ENCODE results near the gene LCNL1.

DNA sequence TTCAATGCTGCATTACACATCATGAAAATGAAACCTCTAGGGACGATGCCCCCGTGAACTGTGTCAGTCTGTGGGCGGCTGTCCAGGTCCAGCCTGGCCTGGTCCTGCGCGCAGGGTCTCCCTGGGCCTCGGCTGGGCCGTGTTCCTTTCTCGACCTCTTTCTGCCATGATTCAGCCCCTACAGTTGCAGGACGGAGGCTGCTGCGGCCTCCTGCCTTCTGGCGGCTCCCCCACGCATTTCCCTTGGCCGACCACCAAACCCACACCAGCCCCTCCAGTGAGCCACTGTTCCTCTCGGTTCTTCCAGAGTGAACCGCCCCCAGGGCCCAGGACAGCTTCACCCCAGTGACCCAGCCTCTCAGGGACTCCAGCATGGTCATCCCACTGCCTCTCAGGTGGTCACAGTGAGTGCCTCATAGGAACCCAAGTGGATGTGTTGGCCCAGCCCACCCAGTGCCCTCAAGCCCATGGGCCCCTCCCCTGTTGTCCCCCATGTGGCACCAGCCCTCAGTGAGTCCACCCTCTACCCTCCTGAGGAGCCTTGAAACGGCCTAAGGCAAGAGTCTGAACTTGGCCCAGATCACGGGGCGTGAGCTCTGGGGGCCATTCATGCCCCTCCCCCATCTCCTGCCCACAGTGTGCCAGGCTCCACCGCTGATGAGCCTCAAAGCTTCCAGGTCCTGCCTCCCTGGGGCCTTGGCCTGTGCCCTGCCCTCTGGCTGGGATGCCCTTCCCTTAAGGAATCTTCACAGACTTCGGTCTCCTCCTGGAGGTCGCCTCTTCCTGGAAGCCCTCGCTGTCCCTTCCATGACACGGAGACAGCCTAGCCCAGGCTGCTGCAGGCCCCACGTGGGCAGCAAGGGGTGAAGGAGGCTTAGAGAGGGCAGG is 23.6 kb downstream of the LCNL1 start:
- TF ChIP-seq, protein P1, sequence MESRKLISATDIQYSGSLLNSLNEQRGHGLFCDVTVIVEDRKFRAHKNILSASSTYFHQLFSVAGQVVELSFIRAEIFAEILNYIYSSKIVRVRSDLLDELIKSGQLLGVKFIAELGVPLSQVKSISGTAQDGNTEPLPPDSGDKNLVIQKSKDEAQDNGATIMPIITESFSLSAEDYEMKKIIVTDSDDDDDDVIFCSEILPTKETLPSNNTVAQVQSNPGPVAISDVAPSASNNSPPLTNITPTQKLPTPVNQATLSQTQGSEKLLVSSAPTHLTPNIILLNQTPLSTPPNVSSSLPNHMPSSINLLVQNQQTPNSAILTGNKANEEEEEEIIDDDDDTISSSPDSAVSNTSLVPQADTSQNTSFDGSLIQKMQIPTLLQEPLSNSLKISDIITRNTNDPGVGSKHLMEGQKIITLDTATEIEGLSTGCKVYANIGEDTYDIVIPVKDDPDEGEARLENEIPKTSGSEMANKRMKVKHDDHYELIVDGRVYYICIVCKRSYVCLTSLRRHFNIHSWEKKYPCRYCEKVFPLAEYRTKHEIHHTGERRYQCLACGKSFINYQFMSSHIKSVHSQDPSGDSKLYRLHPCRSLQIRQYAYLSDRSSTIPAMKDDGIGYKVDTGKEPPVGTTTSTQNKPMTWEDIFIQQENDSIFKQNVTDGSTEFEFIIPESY (IDR thresholded peaks at IDR 0.05), result no peak
- TF ChIP-seq HNF4G (IDR thresholded peaks at IDR 0.05) (no peak), RAD21 (IDR thresholded peaks at IDR 0.05) (no peak)
- TF ChIP-seq, protein P2, sequence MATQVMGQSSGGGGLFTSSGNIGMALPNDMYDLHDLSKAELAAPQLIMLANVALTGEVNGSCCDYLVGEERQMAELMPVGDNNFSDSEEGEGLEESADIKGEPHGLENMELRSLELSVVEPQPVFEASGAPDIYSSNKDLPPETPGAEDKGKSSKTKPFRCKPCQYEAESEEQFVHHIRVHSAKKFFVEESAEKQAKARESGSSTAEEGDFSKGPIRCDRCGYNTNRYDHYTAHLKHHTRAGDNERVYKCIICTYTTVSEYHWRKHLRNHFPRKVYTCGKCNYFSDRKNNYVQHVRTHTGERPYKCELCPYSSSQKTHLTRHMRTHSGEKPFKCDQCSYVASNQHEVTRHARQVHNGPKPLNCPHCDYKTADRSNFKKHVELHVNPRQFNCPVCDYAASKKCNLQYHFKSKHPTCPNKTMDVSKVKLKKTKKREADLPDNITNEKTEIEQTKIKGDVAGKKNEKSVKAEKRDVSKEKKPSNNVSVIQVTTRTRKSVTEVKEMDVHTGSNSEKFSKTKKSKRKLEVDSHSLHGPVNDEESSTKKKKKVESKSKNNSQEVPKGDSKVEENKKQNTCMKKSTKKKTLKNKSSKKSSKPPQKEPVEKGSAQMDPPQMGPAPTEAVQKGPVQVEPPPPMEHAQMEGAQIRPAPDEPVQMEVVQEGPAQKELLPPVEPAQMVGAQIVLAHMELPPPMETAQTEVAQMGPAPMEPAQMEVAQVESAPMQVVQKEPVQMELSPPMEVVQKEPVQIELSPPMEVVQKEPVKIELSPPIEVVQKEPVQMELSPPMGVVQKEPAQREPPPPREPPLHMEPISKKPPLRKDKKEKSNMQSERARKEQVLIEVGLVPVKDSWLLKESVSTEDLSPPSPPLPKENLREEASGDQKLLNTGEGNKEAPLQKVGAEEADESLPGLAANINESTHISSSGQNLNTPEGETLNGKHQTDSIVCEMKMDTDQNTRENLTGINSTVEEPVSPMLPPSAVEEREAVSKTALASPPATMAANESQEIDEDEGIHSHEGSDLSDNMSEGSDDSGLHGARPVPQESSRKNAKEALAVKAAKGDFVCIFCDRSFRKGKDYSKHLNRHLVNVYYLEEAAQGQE (IDR thresholded peaks at IDR 0.05), result no peak
- TF ChIP-seq, protein P3, sequence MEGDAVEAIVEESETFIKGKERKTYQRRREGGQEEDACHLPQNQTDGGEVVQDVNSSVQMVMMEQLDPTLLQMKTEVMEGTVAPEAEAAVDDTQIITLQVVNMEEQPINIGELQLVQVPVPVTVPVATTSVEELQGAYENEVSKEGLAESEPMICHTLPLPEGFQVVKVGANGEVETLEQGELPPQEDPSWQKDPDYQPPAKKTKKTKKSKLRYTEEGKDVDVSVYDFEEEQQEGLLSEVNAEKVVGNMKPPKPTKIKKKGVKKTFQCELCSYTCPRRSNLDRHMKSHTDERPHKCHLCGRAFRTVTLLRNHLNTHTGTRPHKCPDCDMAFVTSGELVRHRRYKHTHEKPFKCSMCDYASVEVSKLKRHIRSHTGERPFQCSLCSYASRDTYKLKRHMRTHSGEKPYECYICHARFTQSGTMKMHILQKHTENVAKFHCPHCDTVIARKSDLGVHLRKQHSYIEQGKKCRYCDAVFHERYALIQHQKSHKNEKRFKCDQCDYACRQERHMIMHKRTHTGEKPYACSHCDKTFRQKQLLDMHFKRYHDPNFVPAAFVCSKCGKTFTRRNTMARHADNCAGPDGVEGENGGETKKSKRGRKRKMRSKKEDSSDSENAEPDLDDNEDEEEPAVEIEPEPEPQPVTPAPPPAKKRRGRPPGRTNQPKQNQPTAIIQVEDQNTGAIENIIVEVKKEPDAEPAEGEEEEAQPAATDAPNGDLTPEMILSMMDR (IDR thresholded peaks at IDR 0.05; ENCODE audit: low read depth, low read length, missing input control), result no peak
